HG03442 (cell line): ENCODE data around the gene TUT7.
"Not testable (repeated sequence)": the region's sequence is repeated elsewhere in the genome, so short reads cannot be mapped to it uniquely, and the experiment has no call there.

ENCODE experiments used
- ATAC-seq: cut with Tn5 transposase; IDR thresholded peaks from one replicate; pipeline ENCODE4 v1.9.1; 2021; ENCODE audit warnings: mild to moderate bottlenecking, moderate library complexity; ENCODE audit not compliant: unreplicated experiment

The TUT7 gene

GRCh38 chr9:86354011-86354817 is at the start of gene TUT7:
Gene TUT7 (minus strand): TSS chr9:86354410. CDS start chr9:86353199, 1,211 bp downstream.
- peak; percentile 78 for ATAC-seq

DNA sequence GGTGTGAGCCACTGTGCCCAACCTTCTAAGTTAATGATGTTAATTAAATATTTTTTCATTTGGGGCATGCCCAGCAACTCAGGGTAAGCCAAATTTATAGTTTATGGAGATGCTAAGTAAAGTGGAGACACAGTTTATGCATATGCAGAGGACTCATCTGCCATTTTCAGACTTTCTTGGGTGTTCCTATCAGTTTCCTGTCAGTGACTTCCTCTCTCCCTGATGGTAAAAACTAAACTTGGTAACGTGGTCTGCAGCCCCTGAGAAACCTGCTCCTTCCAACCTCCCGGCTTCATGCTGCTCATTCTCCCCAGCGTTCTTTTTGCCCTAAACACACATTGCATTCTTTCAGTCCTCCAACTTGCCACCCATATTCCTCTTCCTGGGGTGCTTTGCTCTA is 48.4 kb upstream of the TUT7 start:
- no peak for ATAC-seq

DNA sequence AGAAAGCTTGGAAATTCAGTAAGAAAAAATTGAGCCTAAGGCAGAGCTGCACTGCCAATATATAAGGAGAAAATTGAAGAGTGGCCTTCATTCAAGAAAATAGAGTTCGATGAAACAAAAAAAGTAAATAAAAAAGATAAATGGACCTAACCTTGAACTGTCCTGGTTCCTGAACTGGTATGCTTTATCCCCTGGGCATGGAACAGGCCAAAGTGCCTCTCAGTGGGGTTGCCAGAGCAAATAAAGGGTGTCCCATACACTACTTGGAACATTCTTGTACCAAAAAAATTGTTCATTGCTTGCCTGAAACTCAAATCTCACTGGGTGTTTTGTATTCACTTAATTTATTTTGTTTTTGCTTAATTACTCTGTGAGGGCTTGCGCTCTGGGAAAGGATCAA is 42.2 kb upstream of the TUT7 start:
- no peak for ATAC-seq

DNA sequence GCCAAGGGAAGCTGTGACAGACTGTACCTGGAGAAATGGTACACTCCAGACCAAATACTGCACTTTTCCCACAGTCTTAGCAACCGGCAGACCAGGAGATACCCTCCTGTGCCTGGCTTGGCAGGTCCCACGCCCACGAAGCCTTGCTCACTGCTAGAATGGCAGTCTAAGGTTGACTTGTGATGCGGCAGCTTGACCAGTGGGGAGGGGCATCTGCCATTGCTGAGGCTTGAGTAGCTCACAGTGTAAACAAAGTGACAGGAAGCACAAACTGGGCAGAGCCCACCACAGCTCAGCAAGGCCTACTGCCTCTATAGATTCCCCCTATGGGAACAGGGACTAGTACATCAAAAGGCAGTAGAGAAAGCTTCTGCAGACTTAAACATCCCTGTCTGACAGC is 36.0 kb upstream of the TUT7 start:
- ATAC-seq = not testable (repeated sequence)

DNA sequence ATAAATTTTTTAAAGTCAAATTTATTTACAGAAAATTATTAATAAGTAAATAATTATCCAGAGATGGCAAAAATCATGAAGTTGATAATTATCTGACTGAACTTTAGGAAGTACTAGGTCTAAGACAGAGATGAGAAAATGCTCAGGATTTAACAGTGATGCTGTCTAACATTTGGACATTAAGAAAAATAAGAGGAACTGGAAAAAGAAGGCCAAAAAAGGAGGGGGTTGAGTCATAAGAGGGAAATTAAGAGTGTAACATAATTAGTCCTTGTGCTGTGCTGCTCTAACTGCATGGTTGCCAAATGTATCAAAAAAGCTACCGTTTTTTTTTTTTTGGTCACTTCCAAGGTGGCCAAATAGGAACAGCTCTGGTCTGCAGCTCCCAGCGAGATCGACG is 35.4 kb upstream of the TUT7 start:
- no peak for ATAC-seq

DNA sequence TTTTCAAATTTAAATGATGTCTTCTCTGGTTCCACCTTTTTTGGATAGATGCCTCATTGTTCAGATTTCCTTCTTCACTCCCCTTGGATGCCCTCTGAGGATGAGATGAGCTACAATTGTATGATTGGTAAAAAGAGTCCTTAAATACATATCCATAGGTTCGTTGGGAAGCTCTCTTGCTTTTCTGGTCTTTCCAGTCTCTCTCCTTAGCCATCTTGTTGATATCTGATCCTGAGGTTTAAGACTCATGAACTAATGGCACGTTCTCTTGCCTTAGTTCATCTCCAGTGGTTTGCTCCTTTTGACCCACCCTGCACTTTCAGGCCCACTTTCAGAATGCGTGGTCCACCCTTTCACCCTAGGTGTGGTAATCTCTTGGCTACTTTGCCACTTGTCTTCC is 33.2 kb upstream of the TUT7 start:
- no peak for ATAC-seq

- ATAC-seq = not testable (repeated sequence)
These were observed 28.8 kb upstream of the TUT7 start for GRCh38 chr9:86383000-86383399.

- no peak for ATAC-seq
These were observed 21.8 kb upstream of the TUT7 start for GRCh38 chr9:86376016-86376415.

GRCh38 chr9:86369810-86370209 is 15.6 kb upstream of the TUT7 start:
- ATAC-seq = no peak

DNA sequence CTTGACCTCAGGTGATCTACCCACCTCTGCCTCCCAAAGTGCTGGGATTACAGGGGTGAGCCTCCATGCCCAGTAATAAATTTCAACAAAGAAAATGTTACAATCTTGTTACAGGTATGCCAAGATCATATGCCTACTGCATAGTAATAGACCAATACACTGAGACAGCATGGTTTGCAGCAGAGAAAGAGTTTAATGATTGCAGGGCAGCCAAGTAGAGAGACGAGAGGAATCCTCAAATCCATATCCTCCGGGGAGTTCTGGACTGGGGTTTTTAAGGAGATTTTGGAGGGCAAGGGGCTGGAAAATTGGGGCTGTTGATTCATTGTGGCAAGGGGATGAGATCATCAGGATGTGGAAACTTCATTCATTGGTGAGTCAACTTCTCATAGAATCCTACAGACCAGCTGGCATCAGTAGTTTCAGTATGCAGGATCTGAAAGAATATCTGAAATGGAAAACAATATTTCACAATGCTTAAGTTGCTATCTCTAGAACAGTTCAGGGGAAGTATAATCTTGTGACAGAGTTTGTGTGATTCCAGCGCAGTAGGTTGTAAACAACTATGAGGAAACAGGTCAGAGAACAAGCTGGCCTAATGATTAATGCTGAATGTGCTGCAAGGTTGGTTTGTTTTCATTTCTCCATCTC is 14.8 kb upstream of the TUT7 start:
- ATAC-seq = no peak

- ATAC-seq = no peak
These were observed 7.0 kb upstream of the TUT7 start for GRCh38 chr9:86361176-86361575.

DNA sequence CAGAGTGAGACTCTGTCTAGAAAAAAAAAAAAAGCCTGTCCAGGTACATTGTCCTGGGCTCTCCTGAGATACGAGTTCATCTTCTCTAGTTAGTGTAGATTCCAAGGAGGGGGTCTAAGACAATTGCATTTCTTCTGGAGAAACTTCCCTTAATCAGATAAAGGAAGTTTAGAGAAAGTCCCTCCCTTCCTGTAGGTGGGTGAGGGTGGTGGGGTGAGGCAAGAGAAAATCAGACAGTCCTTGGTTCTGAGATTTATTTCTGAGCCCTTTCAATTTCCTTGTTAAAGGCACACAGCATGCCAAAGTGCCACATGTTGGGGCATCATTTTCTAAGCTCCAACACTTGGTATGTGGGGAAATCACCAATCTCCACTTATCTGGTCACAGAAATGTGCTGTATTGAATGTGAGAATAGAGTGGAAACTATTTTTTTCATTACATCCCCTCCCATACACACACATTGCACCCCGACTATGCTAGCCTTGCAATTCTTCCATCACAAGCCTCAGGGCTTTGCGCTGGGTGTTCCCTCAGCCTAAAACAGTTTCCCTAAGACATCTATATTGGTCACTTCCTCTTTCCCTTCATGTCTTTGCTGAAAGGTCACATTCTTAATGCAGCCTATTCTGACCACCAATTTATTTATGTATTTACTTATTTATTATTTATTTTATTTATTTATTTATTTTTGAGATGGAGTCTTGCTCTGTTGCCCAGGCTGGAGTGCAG is 5.1 kb upstream of the TUT7 start:
- ATAC-seq = no peak

DNA sequence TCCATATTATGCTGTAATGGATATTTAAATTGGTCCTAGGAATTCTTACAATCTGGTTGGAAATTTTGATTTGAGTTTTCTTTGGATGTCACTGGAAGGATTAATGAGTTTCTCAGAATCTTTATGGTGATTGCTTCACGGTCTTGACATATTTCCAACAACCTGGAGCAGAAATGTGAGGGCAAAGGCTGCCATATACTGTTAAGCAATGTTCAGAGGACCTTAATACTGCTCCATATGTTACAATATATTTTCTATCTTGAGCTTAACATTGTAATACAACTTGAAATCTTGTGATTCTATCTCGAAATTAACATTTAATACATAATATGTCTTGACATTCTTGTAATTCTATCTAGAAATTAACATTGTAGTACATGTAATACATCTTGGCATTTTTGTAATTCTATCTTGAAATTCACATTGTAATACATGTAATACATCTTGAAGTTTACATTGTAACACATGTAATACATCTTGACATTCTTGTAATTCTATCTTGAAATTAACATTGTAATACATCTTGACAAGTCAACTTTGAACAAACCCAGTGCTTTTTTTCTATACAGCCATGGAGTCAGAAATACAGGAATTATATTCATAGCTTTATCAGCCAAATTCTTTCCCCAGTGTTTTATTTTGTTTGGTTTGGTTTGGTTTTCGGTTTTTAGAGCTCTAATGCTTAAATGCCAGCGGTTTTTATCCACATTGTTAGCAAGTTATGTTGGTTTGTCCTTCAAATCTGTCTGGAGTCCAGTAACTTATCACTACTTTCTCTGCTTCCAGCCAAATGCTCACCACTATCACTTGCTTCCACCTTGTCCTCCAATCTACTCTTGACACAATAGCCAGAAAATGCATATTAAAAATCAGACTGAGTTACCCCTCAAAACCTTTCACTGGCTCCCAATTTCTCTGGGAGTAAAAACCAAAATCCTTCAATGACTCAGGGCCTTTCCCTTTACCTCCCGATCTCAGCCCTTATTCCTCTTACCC is 3.0 kb upstream of the TUT7 start:
- ATAC-seq = no peak

- no peak for ATAC-seq
These were observed 1.6 kb upstream of the TUT7 start for GRCh38 chr9:86355814-86356213.

DNA sequence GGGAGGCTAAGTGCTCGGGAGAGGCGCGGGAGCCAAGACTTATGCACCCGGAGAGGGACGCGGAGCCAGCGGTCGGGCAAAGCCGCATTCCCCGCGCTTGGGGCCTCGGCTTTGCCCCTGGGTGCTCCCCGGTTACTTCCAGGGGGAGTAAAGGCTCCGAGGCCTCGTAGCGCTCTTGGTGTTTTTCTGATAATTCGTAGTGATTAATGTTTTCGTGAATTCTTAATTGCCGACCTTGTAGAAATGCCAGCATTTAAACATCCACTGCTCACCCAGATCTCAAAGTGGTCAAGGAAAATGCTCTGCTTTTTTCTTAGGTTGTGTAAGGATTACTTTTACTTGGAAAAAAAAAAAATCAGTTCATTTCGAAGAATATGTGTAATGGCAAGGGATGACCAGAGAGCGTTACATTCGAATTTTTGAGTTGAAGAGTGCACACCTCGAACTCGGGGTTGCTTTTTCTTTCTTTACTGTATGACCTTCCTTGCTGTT is 654 bp upstream of the TUT7 start:
- ATAC-seq = no peak

GRCh38 chr9:86353655-86354010 is 577 bp downstream of the TUT7 start:
- ATAC-seq = no peak

GRCh38 chr9:86352440-86353077 is 1.7 kb downstream of the TUT7 start:
- no peak for ATAC-seq

DNA sequence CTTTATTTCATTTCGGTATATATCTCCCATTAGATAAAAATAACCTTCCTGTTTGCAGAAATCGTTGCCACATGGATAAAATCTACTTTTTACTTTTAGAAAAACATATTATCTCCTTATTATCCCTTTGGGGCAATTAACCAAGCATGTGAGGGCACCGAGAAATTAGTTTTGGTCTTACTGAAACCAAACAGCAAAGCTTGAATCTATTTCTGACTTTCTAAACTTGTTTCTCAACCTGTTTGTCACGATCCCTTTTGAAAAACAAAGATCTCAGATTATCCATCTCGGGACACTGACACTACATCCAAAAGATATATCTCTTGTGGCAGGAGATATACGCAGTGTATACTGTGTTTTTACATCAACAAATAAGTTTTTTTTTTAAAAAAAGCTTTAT is 2.3 kb downstream of the TUT7 start:
- no peak for ATAC-seq

- no peak for ATAC-seq
These were observed 4.0 kb downstream of the TUT7 start for GRCh38 chr9:86350006-86350760.
